CD1c-positive myeloid dendritic cell (primary cell): Measurements from ENCODE around the gene SPTB.

ENCODE experiments used
- DNase-seq: peaks from one replicate; pipeline ENCODE4 v3.0.0-alpha.2; 2016; ENCODE audit errors: extremely low spot score

The SPTB gene

GRCh38 chr14:64711039-64711438 is 168.7 kb downstream of the SPTB start:
- no peak for DNase-seq

GRCh38 chr14:64709126-64709525 is 170.6 kb downstream of the SPTB start:
- no peak for DNase-seq

DNA sequence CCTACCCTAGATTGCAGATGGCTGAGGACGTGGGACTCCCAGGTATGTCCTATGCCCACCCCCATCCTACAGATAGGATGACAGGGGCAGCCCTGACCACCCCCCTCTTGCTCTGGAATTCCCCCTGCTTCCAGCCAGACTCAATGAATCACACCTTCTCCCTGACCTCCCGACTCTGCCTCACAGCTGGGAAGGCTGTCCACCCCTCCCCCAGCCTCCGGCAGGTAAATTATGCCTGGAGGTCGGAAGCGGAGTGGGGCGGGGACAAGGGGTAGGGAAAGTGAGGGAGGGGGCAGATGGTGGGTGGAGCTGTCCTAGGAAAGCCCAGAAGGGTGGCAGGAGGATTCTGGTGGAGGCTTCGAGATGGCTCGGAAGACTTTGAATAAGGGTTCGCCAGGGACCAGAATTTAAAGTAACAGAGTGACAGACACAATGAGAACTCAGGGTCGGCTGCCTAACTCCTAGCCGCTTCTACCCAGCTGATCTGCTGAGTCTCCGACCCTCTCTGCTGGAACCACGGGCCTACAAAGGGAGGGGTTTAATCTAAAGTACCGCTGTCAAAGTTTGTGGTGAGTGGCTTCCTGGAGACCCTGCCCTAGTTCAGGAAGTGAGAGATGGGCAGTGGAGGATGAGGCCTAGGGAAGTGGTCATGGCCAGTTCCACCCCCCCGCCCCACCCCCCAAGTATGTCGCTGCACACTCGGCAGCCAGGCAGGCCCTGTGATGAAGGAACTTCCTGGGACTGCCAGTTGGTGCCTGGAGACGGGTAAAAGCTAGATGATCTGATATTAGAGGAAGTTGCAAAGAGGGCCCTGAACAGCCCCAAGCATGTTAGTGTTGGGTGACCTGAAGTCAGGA is 171.3 kb downstream of the SPTB start:
- peak; percentile 71 for DNase-seq

DNA sequence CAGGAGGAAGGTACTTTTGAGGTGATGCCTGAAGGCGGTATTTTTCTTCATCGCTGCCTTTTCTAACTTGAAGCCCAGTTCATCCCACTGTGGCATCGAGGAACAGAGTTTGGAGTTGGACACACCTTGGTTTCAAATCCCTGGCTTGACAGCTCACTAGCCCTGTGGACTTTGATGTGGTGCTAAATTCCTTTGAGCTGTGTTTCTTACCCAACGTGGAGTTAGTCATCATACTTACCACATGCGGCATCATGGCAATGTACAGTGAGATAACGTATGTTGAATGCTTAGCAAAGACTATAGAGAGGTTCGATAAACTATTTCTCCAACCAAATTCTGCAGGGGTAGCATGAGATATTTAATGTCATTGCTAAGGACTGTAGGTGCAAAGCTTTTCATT is 172.0 kb downstream of the SPTB start:
- peak; percentile 26 for DNase-seq

GRCh38 chr14:64706593-64707193 is 173.0 kb downstream of the SPTB start:
- no peak for DNase-seq

DNA sequence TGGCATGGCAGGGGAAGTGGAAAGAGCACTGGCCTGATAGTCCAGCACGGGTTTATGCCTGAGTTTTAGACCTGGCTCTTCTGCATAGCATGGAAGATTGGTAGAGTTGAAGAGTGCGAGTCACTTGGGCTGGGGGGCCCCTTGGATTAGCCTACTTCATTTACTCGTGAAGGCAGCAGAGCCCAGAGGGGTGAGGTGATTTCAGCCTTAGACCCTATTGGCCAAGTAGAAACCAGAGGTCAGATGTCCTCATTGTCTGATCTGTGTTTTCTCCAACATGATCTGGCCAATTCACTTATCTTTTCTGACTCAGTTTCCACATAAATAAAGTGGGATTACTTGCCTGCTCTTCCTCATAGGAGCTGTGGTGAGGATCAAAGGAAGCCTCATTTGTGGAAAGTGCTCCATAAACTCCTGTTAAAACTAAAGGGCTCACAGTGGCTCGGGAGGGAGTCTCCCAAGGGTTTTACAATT is 173.6 kb downstream of the SPTB start:
- no peak for DNase-seq

DNA sequence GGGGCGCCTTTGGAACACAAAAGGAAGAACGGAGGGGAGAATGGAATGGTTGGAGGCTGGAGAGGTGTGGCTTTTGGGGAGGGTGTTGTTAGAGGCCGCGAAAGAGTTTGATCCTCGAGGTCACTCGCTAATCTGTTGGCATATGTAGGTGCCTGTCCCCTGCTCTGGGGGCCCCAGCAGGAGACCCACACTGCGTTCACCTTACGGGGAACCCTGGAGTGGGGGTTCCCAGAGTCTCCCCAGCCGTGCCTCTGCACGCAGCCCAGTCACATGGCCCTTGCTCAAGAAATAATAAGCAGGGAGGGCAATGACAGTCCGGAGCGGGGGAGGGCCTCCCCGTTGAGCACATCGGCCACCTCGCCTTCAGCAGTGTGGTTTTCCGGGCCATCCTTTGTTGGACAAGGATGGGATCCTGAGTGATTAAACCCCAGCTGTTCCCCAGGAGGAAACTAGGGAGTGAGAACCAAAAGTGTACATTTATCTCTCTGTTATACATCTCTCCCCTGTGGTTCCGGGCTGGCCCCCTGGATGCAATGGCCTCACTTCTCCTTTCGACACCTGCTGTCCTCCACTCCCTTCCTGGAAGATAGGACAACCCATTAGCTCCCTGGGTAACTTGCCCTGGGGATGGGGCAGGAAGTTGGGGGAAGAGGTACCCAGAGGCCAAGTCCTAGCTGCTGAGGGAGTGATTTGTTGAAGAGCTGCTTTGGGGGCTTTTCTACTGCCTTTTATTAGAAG is 174.2 kb downstream of the SPTB start:
- peak; percentile 39 for DNase-seq

DNA sequence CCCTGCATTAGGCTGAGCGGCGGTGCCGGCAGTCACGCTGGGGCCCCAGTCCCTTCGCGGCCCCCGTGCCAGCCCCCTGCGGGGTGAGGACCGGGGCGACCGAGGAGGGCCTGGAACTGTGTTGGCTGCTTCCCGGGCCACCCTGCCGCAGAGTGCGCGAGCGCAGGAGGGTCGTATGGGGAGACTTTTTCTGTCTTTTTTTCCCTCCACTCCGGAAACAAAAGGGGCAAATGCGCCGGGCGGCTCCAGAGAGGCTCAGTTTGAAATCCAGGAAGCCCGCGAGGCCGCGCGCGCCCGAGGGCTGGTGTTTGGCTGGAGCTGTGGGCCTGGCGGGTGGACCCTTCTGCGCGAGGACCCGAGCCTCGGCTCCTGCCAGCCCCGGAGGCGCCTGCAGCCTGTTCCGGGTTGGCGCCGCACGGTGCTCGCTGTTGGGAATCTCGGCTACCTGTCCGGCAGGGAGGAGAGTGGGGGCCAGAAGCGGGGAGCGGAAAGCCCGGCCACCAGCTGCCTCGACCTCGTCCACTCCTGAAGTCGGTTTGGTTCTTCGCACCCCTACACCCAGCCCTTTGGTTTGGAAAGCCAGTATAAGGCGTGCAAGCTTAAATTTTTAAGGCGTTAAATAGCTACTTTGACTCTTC is 174.8 kb downstream of the SPTB start:
- DNase-seq: peak; percentile 17

GRCh38 chr14:64704143-64704742 is 175.5 kb downstream of the SPTB start, which contains the start of gene PLEKHG3:
PLEKHG3 (plus strand) TSS chr14:64704424; CDS start chr14:64727632, 23,208 bp downstream.
- DNase-seq: peak; percentile 21

DNA sequence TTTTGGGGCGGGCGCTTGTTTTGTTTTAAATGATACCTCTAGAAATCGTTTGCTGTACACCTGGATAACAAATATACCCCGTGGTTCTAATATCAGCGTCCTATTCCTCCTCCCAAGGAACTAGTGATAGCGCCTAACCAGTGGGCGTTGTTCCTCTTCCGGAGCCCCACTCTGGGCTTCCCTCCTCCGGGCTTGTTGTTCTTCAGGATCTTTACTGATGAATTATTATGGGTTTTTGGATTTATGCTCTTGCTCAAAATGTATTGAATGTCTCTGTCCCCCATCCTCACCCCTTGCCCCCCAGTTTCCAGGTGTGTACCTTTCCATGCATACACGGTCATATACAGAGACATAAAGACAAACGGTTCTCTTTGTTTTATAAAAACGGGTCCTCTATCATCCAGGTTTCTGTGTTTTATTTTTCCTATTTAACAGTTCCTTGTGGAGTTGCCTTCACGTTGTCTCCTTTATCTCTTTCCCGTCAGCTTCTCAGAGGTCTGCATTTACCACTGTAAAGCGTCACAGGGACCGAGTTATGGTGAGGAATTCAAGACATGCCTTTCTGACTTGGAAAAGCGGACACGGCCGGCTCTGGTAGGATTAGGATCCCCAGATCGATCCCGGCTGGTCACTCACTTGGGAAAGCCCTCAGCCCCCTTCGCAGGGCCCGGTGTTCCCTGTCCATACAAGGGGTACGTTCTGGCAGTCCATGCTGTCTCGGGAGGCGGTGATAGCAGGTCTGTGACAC is 176.1 kb downstream of the SPTB start:
- peak; percentile 75 for DNase-seq

DNA sequence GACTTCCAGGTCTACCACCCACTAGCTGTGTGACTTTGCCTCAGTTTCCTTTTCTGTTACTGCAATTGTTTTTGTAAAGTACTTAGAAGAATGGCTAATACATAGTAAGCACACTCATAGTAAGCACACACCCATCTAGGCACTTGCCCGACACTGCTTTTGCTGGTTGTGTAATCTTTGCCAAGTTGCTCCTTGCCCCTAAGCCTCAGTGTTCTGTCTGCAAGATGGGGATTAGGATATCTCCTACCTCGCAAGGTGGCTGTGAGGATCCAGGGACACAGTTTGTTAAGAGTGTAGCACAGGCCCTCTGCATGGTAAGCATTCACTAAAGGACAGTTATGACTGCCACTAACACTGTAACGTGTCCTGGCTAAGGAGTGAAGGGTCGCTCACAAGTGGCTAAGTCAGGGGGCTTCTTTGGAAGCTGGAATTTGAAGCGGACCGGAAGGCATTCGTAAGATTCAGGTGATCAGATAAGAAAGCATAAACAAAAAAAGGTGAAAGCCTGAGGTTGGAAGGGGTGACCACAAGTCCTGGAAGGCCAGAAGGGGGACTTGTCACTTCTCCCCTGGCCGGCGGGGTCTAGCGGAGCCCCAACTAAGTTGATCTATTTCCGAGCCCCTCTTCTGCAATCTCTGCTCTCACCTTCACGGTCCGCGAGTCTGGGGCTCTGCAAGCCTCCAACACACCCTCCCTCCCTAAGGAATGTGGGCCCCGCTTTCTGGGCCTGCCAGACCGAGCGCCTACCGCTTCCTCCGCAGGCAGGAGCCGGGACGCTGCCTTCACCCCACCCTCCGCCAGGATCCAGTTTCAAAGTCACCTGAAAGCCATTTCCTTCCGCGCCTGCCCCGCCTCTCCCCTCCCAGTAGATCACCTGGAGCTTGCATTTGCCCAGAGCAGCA is 177.0 kb downstream of the SPTB start:
- no peak for DNase-seq

DNA sequence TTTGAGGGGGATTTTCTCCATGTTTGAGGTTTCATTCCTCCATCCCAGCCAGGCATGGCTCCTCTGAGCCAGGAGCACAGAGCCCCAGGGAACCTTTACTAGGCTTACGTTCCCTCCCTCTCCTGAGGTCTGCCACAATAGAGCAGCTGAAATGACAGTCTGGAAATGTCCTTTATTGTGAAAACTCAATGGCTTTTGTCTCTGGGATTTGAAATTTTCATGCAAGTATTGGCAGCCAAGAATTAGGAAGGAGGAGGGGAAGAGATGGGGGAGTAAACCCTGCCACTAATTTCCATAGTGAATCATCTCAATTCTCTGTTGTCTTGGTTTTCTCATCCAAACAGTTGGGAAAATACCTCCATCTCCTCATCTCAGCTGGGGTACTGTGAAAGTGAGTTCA is 178.0 kb downstream of the SPTB start:
- no peak for DNase-seq

GRCh38 chr14:64700894-64701293 is 178.8 kb downstream of the SPTB start:
- DNase-seq: no peak

- no peak for DNase-seq
Measured at GRCh38 chr14:64700290-64700689, 179.4 kb downstream of the SPTB start.

DNA sequence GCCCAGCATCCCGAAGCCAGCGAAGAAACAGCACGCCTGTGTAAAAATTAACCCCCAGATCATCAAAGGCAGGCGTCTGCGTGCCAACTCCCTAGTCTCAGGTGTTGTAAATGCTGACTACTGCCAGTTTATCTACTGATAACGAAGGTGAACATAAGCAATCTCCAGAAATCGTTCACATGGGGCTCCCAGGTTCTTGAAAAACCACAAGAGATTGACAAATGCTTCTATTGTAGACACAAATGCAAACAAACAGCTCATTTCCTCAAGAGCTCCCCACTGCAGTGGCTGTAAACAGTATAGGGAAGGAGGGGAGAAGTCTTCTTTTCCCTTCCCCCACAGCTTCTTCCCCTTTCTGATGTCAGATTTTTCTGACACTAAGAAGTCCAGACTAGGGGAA is 180.8 kb downstream of the SPTB start:
- peak; percentile 81 for DNase-seq

GRCh38 chr14:64696355-64696857 is 183.3 kb downstream of the SPTB start:
- no peak for DNase-seq
